MM.1S (cell line): ENCODE results near the gene TTC22.

Experiments used
- EZH2 ChIP-seq: fragments of 300-600 bp; sonication (generic); optimal IDR thresholded peaks from 2 replicates; pipeline ENCODE3; 2017; ENCODE audit warnings: low read depth, mild to moderate bottlenecking, antibody characterized with exemption, low read length, mixed read lengths
- EZH2phosphoT487 ChIP-seq: fragments of 300-600 bp; sonication (generic); IDR thresholded peaks from 2 replicates; pipeline ENCODE4 v1.6.1; 2018; ENCODE audit warnings: antibody characterized with exemption, low read length
- TF ChIP-seq, protein P1 (sequence below): fragments of 300-600 bp; sonication (generic); IDR thresholded peaks from 2 replicates; pipeline ENCODE4 v1.5.1; 2016; ENCODE audit warnings: antibody characterized with exemption, low read length, mixed read lengths

DNA sequence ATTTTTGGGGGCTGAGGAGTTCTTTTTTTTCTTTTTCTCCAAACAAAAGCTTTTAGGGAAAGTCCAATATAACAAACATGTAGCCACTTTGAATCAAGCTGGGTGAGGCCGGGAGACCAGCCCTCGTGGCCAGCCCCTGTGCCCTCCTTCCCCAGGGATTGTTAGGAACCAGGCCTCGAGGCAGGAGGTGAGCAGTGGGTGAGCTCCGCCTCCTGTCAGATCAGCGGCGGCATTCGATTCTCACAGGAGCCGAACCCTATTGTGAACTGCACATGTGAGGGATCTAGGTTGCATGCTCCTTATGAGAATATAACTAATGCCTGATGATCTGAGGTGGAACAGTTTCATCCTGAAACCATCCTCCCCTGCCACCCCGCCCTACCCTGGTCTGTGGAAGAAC is 41.8 kb upstream of the TTC22 start:
- TF ChIP-seq, protein P1, sequence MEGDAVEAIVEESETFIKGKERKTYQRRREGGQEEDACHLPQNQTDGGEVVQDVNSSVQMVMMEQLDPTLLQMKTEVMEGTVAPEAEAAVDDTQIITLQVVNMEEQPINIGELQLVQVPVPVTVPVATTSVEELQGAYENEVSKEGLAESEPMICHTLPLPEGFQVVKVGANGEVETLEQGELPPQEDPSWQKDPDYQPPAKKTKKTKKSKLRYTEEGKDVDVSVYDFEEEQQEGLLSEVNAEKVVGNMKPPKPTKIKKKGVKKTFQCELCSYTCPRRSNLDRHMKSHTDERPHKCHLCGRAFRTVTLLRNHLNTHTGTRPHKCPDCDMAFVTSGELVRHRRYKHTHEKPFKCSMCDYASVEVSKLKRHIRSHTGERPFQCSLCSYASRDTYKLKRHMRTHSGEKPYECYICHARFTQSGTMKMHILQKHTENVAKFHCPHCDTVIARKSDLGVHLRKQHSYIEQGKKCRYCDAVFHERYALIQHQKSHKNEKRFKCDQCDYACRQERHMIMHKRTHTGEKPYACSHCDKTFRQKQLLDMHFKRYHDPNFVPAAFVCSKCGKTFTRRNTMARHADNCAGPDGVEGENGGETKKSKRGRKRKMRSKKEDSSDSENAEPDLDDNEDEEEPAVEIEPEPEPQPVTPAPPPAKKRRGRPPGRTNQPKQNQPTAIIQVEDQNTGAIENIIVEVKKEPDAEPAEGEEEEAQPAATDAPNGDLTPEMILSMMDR: no peak
- TF ChIP-seq EZH2 (no peak), EZH2phosphoT487 (no peak)
